GM18526 (cell line): ENCODE measurements around the gene S100A16.

ENCODE experiments used
- POLR2A ChIP-seq: IDR thresholded peaks from 3 replicates; pipeline ENCODE4 v1.6.1; 2011; ENCODE audit not compliant: insufficient read length; ENCODE audit errors: extremely low read depth

Gene S100A16

GRCh38 chr1:153643816-153644215 is 30.9 kb upstream of the S100A16 start:
- TF ChIP-seq POLR2A, result no peak

DNA sequence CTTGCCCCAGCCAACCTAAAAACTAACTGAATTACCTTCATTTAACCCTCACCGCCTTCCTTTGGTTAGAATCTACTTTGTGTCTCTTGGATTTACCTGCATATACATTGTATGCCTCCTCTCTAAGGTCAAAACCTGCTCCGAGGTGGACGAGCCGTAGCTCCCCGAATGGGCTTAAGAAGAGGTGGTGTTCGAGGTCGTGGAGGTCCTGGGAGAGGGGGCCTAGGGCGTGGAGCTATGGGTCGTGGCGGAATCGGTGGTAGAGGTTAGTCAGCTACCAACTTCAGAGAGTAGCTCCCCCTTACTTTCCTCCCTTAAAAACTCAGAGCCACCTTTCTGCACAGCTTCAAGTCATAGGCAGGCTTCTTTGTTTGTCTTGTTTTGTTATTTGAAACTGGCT is 30.2 kb upstream of the S100A16 start:
- TF ChIP-seq POLR2A, result no peak

GRCh38 chr1:153642161-153642560 is 29.2 kb upstream of the S100A16 start:
- TF ChIP-seq POLR2A, result no peak

DNA sequence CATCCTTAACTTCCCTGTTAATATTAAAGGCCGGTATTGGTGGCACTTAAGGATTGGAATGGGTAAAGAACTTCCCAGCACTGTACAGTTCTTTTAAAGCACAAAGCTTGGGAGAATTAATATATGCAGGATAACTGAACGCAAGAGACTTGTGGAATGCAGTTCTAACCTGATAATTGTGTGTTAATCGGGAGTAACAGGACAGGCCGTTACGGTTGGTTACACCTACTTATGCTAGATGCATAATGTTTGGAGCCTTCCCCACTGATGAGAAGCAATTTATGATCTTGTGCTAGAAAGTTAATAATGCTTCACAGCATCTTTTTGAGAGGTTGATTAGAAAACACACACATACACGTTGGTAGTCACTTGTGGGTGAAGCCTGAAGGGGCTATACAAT is 27.9 kb upstream of the S100A16 start:
- no peak for TF ChIP-seq POLR2A

DNA sequence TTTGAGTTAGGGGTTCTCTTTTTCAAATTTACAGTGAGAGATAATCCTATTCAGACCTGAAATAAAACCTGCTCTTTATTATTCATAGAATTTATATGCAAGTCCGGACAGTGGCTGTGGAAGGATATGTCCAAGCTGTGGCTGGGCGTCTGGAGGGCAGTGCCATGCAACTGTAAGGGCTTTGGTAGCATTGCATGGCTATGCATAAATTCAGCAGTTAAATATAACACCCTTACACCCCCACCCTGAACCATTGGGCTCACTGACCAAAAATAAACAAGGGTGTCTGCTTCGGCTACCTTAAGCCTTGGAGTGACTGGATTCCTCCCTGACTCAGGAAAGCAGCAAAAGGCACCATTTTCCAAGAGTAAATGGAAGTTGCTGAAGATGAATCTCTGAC is 26.3 kb upstream of the S100A16 start:
- no peak for TF ChIP-seq POLR2A

- TF ChIP-seq POLR2A, result no peak
These were observed 25.3 kb upstream of the S100A16 start for GRCh38 chr1:153638261-153638660.

- no peak for TF ChIP-seq POLR2A
These were observed 23.4 kb upstream of the S100A16 start for GRCh38 chr1:153636312-153636711.

- TF ChIP-seq POLR2A, result no peak
These were observed 22.9 kb upstream of the S100A16 start for GRCh38 chr1:153635872-153636271.

GRCh38 chr1:153633754-153634665 is 21.1 kb upstream of the S100A16 start, which contains the start of gene CHTOP:
TSS of gene CHTOP (plus strand) at chr1:153634066. CDS start at chr1:153636589, 2,523 bp downstream.
- peak; percentile 94 for TF ChIP-seq POLR2A

- TF ChIP-seq POLR2A, result no peak
These were observed 20.3 kb upstream of the S100A16 start for GRCh38 chr1:153633161-153633753.

DNA sequence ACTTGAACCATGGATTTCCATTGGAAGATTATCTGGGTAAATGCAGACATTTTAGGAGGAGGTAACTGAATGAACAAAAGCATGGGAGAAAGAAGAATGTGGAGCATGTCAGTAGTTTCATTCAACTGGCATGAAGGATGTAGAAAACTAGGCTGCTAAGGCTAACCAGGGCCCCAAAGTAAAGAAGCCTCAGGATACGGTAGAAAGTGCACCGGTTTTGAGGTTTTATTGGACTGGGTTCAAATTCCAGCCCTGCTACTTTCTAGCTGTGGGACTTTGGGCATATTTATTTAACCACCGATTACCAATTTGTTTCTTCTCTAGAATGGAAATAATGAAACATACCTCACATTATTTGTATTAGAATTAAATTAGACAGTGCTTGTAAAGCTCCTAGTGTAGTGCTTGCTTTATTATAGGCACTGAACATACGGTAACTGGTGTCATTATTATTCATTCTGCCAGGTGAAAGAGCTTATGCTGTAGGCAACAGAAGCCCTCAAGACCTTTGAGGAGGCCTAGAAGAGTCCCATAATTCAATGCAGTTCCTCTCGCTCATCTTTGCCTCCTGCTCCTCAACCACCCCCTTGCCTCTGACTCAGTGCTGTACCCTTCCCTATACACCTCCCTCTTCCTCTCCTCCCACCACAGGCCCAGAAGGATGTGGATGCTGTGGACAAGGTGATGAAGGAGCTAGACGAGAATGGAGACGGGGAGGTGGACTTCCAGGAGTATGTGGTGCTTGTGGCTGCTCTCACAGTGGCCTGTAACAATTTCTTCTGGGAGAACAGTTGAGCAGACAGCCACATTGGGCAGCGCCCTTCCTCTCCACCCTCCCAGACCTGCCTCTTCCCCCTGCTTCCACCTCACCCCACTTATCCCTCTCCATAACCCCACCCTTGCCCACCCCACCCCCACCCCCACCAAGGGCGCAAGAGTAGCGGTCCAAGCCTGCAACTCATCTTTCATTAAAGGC is 18.4 kb upstream of the S100A16 start:
- TF ChIP-seq POLR2A, result no peak

- no peak for TF ChIP-seq POLR2A
These were observed 17.4 kb upstream of the S100A16 start for GRCh38 chr1:153630384-153630783.

DNA sequence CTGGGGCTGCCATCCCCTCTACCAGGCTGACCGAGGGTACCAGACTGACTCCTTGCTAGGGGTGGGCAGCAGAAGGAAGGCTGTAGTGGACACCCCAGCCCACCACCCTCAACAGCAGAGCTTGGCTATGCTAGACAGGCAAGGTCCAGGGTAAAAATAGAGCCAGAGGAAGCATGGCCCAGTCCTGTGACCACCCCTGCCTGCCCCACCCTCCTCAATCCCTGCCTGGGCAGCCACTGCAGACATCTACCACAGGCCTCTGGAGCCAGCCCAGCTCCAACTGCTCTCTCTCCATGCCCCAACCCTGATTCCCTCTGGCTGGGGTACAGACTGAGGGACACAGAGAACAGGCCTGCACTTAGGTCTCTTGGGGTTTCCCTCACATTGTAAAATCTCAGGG is 17.0 kb upstream of the S100A16 start:
- no peak for TF ChIP-seq POLR2A

DNA sequence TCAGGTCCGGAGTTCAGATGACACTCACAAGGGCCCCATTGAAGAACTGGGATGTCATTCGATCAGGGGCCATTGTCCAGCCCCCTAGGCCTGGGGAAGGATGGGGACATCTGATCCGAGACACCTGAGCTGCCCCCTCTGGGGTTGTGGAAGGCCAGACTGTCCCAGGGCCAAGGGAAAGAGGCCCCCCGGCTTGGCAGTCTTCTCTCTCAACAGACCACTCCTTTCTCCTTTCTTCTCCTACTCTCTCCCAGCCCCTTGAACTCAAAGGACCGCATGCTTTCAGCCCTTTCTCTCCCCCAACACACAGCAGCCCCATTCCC is 16.4 kb upstream of the S100A16 start:
- TF ChIP-seq POLR2A, result no peak

DNA sequence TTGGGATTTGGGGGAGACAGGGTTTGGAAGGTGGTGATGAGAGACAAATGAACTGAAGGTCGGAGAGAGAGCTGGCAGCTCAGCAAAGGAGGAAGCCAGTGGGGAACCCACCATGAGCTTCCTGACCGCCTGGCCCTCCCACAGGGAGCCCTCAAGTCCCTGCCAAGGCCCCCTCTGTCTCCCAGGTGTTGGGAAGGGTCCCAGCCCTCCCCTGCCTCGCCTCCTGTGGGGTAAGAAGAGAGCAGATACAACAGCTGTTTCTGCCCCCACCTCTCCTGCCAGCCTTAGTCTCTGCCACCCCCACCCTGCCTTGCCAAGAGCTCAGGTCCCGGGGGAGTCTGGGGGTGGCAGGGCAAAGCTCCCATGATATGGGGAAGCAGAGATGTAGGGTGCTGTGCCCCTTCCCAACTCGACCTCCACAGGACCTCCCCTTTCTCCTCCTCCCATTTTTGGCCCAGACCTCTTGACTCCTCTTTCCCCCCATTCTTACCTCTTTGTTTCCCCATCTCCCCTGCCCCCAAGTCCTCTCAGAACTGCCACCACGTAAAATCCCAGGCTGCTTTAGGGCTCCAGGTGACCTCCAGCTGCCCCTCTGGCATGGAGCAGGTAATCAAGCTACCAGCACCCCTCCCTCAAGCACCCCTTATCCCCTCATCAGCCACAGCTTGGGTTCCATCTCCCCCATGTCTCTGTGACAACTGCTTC is 15.9 kb upstream of the S100A16 start:
- TF ChIP-seq POLR2A, result no peak
